Activated CD4-positive, alpha-beta T cell treated with anti-CD3 and anti-CD28 coated beads, Interleukin-2, Interleukin-4, amounts not matched to agents 100 ng/mL and 50 ng/mL, durations not matched to agents 16 hours and 8 hours (primary cell): ENCODE measurements around the gene WDR38.
A peak's percentile ranks its signal among the peaks of the same experiment; 100 is the strongest.

Experiments used
- DNase-seq: peaks from one replicate; pipeline ENCODE4 v3.0.0-alpha.2; 2020; ENCODE audit warnings: low spot score

Gene WDR38

DNA sequence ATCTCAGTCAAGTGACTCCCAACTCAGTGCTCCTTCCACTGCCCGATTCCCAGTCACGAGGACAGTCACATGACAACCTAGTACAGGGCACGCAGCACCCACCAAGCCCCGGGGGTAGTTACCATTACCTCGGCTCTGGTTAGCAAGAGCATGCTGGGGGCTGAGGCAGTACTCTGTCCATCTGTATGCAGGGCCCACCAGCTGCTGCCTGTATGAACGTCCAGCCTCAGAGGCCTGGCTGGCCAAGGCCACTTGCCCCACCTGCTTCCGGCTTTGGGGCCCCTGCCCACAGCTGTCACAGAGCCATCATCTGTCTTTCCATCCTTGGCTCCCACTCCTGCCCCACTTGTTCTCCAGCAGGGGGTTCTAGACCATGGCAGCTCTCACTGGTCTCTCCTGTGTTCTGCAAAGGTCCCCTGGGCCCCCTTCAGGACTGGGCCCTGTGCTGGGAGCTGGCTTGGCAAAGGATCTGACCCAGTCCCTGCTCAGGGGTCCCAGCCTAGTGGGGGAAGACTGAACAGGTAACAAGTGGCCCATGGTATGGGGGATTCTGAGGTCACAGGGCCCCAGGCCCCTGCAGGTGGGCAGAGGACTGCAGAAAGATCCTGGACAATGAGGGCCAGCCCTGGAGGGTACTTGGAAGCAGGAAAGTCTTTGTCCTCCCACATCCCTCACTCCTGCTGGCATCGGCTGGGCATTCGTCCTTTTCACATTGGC lies 5.2 kb downstream of the WDR38 start:
- DNase-seq = no peak

DNA sequence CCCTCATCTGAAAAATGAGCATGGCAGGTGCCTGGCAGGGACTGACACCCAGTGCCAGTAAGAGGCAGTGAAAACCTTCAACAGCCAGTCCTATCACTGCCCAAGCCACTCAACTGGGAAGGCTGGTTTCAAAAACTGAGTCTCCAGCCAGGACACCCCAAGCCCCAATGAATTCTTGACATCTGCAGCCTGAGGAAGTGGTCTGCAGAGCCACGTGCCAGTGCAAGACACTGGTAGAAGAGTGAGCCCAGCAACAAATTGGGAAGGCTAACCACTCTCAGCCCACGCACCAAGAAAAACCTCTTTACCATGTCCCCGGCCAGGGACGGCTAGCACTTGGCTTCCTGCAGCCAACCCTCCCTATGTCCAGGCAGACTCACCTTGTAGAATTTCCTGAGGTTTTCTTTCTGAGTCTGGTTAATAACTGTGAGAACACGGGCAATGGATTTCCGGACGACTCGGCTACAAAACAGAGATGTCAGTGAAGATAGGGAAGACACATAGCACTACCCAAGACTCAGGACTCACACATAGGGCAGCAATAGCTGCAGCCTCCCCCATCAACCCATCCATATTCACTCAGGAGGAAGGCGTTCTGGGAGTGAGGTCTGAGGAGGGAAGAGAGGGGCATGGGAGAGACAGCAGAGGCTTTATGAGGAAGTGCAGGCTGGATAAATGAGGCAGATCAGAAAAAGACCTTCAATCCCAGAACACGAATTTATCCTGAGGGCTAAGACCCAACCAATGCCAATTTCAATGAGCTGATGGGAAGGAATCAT lies 6.7 kb downstream of the WDR38 start:
- DNase-seq = no peak

DNA sequence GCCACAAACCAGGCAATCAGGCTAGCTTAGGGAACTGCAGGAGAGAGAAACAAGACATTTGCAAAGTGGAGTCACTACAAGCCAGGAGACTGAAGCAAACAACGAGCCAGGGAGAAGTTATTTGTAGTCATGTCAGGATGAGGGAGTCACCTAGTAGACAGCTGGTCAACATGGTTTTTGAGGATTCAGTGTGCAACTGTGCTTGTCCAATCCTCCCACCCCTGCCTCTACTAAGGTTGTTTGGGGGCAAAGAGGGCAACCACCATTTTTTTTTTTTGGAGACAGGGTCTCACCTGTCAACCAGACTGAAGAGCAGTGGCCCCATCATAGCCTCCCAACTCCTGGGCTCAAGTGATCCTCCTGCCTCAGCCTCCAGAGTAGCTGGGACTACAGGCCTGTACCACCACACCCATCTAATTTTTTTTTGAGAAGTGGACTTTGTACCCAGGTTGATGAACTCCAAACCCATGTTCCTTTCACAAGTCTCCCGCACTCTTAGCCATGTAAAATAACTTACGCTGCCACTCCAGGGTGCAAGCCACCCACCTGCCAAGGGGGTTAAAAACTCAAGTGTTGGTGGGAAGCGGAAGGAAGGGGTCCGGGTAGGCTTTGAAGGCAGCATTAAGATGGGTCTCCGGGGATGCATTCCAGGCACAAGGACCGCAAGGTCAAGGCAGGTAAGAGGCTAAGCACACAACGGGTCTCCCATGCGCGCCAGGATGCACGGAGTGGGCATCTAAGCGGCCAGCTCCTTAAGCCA lies 7.5 kb downstream of the WDR38 start:
- no peak for DNase-seq

DNA sequence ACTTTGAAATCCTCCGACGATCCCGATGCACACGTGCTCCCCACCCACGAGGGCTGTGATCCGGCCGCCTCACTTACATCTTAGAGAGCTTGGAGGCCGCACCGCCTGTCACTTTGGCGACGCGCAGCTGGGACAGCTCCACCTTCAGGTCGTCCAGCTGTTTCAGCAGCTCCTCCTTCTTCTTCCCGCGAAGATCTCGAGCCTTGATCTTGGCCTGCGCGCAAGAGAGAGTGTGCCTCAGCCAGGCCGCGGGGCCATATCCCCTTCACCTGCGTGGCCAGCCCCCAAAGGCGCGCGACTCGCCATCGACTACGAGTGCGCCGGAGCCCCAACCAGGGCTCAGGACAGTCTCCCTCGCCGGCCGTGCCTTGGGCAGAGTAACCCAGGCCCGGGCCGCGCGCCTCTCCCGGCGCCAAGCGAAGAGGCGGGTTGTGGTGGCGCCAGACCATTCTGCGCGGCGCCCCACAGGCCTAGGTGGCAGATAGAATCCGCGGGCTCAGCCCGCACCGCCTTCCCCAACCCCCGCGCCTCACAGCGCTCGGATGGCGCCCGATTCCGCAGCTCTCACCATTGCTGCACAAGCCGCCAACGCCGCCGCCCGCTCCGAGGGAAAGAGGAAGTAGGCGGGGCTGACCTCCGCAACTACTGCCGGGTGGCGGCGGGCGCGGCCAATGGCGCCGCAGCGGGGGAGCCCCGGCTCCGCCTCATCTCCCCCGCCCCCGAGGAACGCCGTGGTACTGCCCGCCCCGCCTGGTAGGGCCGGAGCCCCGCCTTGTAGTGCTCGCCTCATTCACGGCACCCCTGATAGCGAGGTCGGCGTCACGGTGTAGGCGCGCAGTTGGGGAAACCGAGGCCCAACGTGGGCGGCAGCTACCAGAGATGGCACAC lies 8.3 kb downstream of the WDR38 start, which contains the start of the genes ARPC5L and RPL35:
Gene ARPC5L, plus strand, starts transcription at position 789 of the 888 bp plus-strand sequence. CDS start 7,161 bp downstream, outside the sequence.
Gene RPL35, minus strand, starts transcription at position 616 of the 888 bp plus-strand sequence. Its CDS starts 45 bp downstream, at position 571.
- peak; percentile 96 for DNase-seq

DNA sequence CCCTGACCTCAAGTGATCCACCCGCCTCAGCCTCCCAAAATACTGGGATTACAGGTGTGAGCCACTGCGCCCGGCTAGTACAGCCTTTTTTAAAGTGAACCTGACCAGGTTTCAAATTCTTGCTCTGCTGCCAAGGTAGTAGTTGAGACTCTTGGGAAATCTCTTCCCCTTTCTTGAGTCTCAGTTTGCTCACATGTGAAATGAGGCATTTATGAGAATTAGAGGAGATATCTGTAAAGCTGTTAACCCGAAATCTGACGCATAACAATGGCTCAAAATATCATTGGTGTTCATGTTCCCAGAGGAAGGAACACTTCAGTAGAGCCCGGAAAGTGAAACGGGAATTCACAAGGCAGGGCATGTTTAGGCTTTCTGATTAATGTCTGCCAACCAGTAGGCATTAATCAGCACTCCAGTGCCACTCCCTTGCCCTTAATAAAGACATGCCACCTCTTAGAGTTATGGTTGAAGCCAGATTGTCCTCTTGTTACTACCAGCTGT lies 10.2 kb downstream of the WDR38 start:
- DNase-seq = no peak

DNA sequence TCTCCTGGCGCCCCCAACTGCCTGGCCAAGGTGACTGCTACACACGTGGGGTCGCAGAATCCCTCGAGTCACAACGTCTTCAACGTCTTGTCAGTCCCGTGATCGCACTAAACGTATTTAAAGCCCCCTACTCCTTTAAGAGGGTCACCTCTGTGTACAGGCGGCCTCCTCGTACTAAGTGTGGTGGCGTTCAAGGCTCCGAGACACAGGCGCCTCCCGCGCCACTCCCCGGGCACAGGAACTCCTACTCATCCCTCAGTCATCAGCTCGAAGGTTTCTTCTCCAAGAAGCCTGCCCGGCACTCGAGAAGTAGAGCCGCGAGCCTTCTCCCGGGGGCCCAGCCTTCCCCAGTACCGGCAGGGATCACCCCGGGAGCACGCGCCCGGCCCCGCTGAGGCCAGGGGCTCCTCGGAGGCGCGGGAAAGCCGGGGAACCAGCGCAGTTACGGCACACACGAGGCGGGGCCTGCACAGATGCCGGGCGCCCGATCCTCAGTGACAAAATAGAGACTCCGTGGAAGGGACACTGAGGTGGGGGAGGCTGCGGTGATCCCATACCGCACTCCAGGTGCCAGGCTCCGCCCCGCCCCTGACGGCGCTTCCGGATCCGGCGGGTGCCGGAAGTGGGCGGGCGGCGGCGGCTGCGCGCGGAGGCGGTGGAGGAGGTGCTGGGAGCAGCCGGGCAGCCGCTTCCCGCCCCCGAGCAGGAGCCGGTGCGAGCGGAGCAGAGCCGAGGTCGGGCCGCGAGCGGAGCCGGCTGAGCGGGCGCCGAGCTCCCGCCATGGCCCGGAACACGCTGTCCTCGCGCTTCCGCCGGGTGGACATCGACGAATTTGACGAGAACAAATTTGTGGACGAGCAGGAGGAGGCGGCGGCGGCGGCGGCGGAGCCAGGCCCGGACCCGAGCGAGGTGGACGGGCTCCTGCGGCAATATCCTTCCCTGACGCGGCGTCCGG lies 15.5 kb downstream of the WDR38 start:
- DNase-seq = peak; percentile 94

DNA sequence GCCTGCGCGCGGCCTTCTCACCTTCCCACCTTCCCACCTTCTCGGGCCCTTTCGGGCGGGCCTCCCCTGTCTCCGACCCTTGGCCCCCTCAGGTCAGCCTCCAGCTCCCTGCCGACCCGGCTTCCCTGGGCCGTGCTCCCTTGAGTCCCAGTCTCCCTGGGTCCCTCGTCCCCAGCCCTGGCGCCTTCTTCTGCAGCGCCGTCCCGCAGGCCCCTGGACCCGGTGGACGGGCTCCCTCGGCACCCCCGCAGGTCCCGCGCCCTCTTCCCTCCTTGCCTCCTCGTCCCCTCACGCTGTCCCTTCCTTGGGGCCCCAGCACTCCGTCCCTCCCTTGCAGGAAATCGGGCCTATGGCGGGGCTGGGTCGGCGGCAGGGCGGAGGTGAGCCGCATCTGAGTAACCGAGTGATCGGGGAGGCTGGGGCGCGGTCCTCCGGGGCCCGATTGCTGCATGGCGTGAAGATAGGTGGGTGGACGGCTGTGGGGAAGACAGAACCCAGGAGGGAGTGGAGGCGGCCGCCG lies 16.3 kb downstream of the WDR38 start:
- DNase-seq = no peak

DNA sequence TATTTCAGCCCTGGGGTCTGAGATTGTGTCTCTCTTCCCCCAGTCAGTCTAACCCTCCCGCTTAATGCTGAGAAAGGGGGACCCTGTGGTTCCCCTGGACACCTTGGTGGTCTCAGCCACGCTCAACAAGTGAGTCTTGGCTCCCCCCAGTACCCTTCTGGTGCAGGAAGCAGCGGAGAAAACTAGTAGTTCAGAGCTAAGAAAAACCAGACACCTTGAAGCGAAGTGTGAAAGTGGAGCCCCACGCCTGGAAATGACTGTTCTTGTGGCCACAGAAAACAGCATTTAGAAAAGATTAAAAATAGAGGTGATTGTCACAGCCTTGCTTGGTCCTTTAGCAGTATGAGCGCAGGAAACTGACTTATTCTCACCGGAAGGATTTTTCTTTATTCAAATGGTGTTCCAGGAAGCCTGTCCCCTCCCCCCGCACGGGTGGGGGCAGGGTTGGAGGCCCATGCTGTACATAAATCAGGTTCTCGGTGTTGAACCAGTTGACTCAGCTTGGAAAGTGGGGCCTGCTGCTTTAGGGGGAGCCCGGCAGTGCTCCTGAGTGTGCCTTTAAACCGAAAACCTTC lies 16.8 kb downstream of the WDR38 start:
- peak; percentile 92 for DNase-seq

DNA sequence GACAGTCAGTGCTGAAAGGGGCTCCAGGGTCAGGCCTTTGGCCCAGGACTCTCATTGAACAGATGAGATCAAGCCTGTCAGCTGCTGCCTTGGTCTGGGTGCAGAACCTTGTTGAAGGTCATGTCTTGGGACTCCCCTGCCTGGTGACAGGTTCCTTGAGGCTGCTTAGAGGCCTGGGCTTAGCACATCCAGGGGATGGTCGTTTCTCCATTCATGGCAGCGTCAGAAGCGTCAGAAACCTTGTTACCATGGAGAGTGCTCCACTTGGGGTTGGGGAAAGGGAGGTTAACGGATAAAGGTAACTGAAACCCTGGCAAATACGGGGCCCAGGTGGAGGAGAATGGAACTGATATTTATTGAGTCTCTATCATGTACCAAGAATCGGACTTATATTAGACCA lies 17.5 kb downstream of the WDR38 start:
- DNase-seq = no peak

DNA sequence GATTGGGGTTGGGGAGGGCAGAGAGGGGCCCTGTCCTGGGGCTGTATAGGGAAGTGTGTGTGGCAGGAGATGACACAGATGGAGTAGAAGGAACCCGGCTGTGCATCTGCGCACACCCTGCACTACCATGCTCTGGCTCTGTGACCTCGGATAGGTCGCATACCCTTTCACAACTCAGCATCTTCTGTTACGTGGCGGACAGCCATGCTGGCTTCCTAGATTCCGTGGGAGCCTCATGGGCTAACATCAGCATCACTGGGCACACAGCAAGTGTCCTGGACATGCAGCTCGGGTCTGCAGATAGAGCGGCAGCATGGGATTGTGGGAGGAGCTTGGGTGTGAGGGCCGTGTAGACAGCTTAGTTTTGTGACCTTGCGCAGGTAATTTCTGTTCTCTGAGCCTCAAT lies 17.9 kb downstream of the WDR38 start:
- no peak for DNase-seq

DNA sequence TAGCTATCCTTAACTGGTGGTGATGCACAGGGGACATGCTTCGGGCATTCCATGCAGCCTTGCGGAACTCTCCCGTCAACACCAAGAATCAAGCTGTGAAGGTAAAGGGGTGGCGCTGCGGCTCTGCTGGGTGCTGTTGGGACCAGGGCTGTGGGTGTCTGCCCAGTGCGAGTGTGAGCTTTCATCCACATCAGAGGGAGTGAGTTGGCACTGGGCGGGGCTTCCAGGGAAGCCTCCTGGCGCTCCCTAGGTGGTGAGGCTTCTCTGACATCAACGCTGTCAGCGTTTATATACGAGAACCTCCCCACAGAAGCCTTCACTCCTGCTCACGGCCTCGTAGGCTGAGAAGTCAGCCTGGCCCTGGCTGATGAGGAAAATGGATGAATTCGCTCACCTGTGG lies 20.4 kb downstream of the WDR38 start:
- no peak for DNase-seq

DNA sequence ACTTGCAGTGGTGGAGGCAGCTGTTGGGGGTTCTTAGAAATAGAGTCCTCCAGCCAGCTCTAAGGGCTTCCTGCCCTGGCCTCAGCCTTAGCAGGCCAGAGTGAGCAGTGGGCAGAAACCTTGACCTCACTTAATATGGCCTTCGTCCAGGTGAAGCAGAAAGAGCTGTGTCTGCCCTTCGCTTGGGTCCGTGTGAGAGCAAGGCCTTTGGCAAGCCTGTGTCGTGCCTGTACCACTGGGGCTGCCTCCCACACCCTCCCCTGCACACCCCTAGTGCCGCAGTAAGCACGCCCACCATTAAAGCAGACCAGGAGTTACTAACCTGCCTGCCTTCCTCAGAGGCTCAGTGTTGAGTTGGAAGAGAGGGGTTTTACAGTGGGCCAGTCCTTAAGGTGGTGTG lies 22.2 kb downstream of the WDR38 start:
- DNase-seq = no peak

DNA sequence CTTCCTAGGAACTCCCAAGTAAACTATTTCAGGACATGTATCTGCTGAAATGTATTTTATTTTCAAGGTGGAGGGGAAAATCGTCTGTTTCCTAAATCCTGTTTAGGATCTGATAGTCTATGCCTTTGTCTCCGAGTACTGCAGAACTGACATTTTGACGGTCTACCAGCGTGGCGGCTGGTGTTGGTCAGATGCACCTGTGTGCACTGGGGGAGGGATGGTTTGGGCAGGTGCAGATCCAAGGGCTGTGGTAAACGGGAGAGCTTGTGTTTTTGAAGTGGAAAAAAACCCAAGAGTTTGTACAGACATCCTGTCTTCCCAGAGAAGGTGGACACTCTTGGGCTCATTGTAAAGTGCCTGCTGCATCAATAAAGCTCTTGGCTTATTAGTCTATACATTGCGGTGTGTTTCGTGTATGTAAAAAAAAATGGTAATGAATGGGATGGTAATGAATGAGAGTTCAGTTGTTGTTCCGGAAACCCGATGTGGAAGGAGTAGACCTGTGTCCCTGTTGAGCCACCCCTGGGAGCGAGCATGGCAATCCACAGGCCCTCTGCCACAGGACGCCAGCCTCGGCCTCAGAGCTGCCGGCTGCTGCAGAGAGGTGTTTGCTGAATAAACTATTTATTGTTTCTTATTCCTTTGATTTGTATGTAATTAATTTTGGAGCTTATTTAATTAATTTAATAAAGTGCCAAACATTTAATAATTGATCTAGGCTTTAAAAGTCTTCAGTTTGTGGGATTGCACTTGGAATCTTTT lies 23.9 kb downstream of the WDR38 start:
- no peak for DNase-seq

DNA sequence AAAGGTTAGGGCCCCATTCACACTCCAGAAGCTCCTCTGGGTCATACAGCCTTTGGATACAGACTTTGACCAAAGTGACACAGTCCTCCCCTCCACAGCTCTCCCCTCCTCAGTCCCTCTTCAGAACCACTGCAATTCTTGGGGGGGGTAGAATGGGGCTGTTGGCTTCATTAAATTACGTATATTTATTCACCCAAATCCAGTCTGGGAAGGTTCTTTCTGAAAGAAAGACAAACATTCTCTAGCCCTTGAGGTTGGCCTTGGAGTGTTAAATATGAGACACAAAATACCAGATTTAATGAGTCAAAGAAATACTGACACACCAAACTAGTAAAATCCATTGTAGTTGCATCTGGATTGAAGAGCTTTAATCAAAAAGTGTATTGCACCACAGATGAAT lies 24.8 kb downstream of the WDR38 start:
- no peak for DNase-seq

DNA sequence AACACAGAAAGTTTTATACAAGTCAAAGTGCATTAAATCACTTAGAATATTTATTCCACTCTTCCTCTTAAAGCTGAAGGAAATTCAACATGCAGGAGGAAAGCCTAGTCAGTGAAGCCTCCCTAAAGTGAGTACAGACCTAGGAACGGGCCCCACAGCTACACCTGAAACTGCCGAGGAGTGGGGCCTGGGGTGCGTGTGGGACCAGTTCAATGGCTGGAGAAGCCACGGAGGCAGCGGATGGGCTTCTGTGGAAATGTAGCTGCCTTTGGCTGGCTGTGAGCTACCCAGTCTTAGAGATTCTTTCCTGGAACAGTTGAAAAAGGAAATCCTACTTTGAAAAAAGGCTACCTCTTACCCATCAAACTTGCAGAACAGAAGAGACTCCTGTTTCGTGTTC lies 25.3 kb downstream of the WDR38 start:
- no peak for DNase-seq

DNA sequence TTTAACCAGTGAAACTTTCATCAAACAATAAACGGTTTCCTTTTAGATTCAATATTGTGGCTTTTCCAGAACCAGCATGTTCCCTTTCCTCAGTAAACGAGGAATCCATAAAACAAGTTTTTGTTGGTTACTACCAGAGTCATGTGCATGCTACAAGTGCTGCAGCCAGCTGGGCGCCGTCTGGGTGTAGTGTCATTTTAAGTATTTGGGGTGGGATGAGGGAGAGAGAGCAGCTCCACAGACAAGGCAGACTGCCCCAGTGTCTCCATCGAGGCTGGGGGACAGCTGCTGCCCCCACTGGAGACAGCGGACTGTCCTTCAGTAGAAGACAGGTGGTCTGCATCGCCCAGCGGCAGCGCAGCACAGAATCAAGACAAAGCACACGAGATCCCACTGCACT lies 26.0 kb downstream of the WDR38 start:
- DNase-seq = no peak

DNA sequence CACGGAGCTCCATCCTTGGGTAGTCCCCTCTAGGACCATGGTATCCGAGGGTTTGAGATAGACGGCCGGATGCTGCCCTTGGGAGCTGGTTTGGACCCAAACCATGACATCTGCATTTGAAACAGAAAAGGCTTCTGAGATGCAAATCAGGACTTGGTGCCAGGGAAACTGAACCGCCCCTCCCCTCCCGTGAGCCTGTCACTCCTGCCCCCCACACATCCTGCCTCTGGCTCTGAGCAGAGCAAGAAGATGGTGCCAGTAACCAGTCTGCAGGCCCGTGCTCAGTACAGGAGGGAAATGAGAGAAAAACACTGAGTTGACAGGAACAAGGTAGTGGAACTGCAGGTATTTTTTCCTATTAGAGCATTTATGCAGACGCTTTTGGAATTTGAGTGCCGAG lies 27.2 kb downstream of the WDR38 start:
- no peak for DNase-seq

DNA sequence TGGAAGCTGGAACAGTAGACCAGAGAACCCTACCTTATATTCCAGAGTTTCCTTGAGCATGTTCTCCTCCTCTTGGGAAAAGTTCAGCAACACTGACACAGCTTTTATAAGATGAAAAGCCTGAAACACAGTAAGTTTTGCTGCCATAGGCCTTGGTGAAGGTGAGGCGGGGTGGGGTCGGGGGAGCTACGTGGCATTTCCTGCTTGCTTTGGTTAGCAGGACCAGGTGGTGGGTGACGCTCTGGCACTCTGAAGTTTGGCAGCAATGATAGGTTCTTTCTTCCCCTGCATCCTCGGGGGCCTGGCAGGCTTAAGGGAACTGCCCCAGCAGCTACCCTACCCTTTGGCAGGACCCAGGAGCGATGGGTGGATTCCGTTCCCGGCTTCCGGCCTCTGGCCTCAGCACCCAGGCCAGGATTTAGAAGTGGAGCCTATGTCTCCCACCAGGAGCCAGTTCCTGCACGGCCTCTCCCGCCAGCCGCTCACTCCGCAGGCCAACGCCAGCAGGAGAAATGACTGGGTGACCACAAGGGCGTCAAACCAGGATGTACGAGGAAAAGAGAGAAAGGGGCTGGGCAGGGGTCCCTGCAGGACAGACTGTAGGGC lies 28.0 kb downstream of the WDR38 start:
- DNase-seq = no peak
